ENCODE results near the gene IFT80. TPM values are rescaled to one million over a fixed set of nuclear protein-coding genes. Genes with fewer than 3 reads are reported as not detected.

IFT80 gene
- total RNA-seq, 1 experiment from 2014 or later: 19.3 TPM

DNA sequence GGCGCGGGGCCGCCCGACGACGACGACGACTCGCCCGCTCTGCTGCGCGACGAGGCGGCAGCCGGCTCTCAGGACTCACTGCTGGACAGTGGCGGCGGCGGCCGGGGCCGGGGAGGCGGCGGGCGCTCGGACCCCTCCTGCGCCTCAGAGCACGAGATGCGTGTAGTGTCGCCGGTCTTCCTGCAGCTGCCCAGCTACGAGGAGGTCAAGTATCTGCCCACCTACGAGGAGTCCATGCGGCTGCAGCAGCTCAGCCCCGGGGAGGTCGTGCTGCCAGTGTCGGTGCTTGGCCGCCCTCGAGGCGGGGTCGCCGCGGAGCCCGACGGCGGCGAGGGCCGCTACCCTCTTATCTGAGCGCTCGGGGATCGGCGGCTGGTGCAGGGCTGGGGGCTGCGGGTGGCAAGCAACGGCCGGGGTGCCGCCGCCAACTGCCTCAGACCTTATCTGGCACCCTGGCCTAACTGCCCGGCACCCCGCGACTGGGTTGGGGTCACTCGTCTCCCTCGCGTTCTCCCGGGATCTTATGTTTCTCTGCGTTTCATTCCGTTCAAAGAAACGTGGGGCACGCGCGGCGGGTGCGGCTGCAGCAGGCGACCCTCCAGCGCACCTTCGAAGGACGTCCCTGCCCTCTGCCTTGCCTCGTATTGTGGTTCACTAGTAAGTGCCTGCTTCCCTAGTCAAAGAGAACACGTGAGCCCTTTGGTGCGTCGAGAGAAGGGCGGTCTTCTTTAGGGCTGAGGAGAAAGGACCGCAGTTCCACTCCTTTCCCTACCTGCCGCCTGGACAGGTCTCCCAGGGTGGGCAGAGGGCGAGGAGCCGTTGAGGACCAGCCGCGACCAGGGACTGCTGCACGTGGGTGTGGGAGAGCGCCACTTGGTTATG lies 172.8 kb downstream of the IFT80 start:
- Mint-ChIP-seq H3K4me3 (ENCODE audit: unreplicated experiment) (peak overlapping the region; percentile 90), H3K4me1 (ENCODE audit: low read depth, unreplicated experiment) (no peaks in the 10 kb centered on the region), H3K9me3 (ENCODE audit: unreplicated experiment) (no peaks in the 10 kb centered on the region), H3K27me3 (ENCODE audit: insufficient read depth, unreplicated experiment) (no peaks in the 10 kb centered on the region), H3K27ac (ENCODE audit: unreplicated experiment) (peak overlapping the region; percentile 70), H3K36me3 (ENCODE audit: insufficient read depth, unreplicated experiment) (peaks cover 6% of the 10 kb centered on the region)
- DNase-seq: peak; percentile 42 to 53
- peak overlapping the region; percentile 86 for H3K4me3 ChIP-seq (ENCODE audit: low read depth, low read length)
- POLR2A ChIA-PET: no interaction called here
- no peaks in the 10 kb centered on the region for H3K9me3 ChIP-seq
- CTCF ChIA-PET: interaction anchor here (0.8 to 2.2 kb wide), 7 partner anchors 8 to 194 kb away, joined by 3 to 21 read pairs (median 4); no protein-coding TSS in a partner anchor
- peaks cover 10% of the 10 kb centered on the region for H3K4me1 ChIP-seq
- intact Hi-C loops (cut with micrococcal nuclease; ENCODE audit: unreplicated experiment): loop anchor here (1.0 kb wide), 1 partner anchor 26 kb away; no protein-coding TSS in a partner anchor
- H3K36me3 ChIP-seq (ENCODE audit: control insufficient read depth, insufficient read depth, low read length): no peaks in the 10 kb centered on the region
- no peaks in the 10 kb centered on the region for H3K27me3 ChIP-seq (replicated peaks; ENCODE audit: control insufficient read depth, insufficient read depth, low read length)
- TSS peak; percentile 34 for BruUV-seq (replicated peaks)
- TF ChIP-seq, protein P1, sequence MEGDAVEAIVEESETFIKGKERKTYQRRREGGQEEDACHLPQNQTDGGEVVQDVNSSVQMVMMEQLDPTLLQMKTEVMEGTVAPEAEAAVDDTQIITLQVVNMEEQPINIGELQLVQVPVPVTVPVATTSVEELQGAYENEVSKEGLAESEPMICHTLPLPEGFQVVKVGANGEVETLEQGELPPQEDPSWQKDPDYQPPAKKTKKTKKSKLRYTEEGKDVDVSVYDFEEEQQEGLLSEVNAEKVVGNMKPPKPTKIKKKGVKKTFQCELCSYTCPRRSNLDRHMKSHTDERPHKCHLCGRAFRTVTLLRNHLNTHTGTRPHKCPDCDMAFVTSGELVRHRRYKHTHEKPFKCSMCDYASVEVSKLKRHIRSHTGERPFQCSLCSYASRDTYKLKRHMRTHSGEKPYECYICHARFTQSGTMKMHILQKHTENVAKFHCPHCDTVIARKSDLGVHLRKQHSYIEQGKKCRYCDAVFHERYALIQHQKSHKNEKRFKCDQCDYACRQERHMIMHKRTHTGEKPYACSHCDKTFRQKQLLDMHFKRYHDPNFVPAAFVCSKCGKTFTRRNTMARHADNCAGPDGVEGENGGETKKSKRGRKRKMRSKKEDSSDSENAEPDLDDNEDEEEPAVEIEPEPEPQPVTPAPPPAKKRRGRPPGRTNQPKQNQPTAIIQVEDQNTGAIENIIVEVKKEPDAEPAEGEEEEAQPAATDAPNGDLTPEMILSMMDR (IDR thresholded peaks at IDR 0.05; ENCODE audit: insufficient read depth in 1 of 2, low read depth in 1 of 2, low read length in 1 of 2, severe bottlenecking in 1 of 2, unreplicated experiment in 1 of 2): no peak

DNA sequence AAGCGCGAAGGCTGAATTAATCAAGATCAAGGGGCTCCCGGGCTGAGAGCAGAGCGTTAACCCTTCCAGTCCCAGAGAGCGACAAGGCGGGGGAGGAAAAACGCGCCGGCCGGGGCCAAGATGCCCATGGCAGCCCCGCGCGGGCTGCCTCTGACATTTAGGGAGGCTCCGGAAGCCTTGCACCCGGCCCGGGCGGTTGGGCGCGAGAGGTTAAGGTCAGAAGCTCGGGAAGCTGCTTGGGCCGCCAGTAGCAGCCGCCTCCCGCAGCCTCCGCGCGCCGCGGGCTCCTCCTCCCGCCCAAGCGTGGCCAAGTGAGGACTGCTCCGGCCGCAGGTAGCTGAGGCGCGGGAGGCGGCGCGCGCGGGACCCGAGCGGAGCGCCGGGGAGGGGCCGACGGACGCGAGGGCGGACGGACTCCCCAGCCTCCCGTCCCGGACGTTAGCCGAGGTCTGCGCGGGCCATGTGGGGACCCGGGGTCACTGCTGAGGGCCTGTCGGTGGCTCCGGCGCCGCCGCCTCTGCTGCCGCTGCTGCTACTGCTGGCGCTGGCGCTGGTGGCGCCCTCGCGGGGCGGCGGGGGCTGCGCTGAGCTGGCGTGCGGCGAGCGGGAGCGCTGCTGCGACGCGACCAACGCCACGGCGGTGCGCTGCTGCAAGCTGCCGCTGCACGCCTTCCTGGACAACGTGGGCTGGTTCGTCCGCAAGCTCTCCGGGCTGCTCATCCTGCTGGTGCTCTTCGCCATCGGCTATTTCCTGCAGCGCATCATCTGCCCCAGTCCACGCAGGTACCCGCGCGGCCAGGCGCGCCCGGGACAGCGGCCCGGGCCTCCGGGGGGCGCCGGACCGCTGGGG lies 173.6 kb downstream of the IFT80 start, which contains the start of gene C3orf80:
C3orf80 (plus strand) TSS at position 247 of the 850 bp plus-strand sequence; CDS start at position 461, 214 bp downstream.
- no TSS peak for BruUV-seq (replicated peaks)
- Mint-ChIP-seq H3K27ac (ENCODE audit: unreplicated experiment) (peak within 1 kb of the TSS; percentile 70), H3K9me3 (ENCODE audit: unreplicated experiment) (no peaks in the 10 kb centered on the region), H3K27me3 (ENCODE audit: insufficient read depth, unreplicated experiment) (no peaks in the 10 kb centered on the region), H3K4me1 (ENCODE audit: low read depth, unreplicated experiment) (no peaks in the 10 kb centered on the region), H3K4me3 (ENCODE audit: unreplicated experiment) (peak within 1 kb of the TSS; percentile 90), H3K36me3 (ENCODE audit: insufficient read depth, unreplicated experiment) (peaks cover 6% of the 10 kb centered on the region)
- H3K27me3 ChIP-seq (replicated peaks; ENCODE audit: control insufficient read depth, insufficient read depth, low read length): no peaks in the 10 kb centered on the region
- ChIA-PET POLR2A (interaction anchor here (0.6 to 0.7 kb wide), 2 partner anchors 27 to 174 kb away, joined by 3 read pairs; no protein-coding TSS in a partner anchor), CTCF (interaction anchor here (0.6 to 2.2 kb wide), 9 partner anchors 9 to 277 kb away, joined by 3 to 21 read pairs (median 4); no protein-coding TSS in a partner anchor)
- peak within 1 kb of the TSS; percentile 86 for H3K4me3 ChIP-seq (ENCODE audit: low read depth, low read length)
- intact Hi-C loops (cut with micrococcal nuclease; ENCODE audit: unreplicated experiment): loop anchor here (1.0 to 2.0 kb wide), 5 partner anchors 27 to 193 kb away; partner anchors contain the start of genes IFT80 and SMC4
- no peaks in the 10 kb centered on the region for H3K9me3 ChIP-seq
- H3K4me1 ChIP-seq: peaks cover 10% of the 10 kb centered on the region
- DNase-seq: peak; percentile 67 to 80
- H3K36me3 ChIP-seq (ENCODE audit: control insufficient read depth, insufficient read depth, low read length): no peaks in the 10 kb centered on the region
- TF ChIP-seq, protein P1 (IDR thresholded peaks at IDR 0.05; ENCODE audit: insufficient read depth in 1 of 2, low read depth in 1 of 2, low read length in 1 of 2, severe bottlenecking in 1 of 2, unreplicated experiment in 1 of 2): peak; percentile 9 to 21

Data from Caco-2 (cell line).